ENCODE results near the gene URB2. TPM values are rescaled to one million over a fixed set of nuclear protein-coding genes. Genes with fewer than 3 reads are reported as not detected.
A peak's percentile ranks its signal among the peaks of the same experiment; 100 is the strongest.
"Not testable (repeated sequence)": the region's sequence is repeated elsewhere in the genome, so short reads cannot be mapped to it uniquely, and the experiment has no call there.

URB2 gene
- total RNA-seq = 10 to 100 TPM; 13.5 to 18.7 TPM

DNA sequence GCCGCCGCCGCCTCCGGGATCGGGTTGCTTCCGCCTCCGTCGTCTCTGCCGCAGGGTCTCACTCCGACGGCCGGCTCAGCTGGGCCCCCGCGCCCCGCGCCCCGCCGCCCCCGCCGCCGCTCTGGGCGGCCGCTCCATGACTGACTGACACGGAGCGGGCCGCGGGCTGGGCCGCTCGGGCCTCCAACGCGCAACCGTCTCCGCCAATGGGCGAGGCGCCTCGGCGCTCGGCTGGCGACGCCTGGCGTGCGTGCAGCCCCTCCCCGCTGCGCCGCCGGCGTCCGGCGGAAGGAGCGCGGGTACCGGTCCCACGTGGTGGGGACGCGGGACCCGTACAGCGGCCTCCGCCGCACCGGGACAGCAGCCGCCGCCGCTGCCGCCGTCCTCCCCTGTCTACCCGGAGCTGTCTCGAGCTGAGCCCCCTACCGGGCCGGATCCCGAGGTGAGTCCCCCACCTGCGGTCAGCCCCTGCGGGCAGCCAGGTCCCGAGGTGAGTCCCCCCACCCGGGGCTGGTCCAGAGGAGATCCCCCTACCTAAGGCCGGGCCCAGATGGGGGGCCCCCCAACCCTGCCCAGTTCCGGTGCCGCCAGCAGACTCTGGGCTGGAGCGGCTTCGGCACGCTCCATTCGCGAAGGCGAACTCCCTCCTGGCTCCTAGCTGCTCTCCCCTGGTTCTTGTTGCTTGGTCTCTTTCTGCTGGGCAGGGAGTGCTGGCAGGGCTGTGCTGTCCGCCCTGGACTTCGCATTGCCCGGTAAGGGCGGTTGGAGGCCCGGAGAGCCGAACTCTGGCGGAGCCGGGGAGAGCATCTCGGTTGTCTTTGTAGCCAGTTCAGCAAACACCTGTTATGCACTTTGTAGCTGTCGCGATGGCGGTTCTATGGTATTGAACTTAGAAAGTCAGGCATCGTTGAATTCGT is at the start of gene URB2, which contains the start of gene TAF5L:
Gene URB2 (plus strand): TSS at position 333 of the 917 bp plus-strand sequence. CDS start 1,387 bp downstream, outside the sequence.
Gene TAF5L (minus strand): TSS at position 208 of the 917 bp plus-strand sequence. CDS start 11,640 bp downstream, outside the sequence.
- H3K36me3 Mint-ChIP-seq = peaks cover 21% of the 10 kb centered on the region
- H3K27ac Mint-ChIP-seq = peak within 1 kb of the TSS; percentile 95
- no peaks in the 10 kb centered on the region for H3K9me3 Mint-ChIP-seq (ENCODE audit: low read depth)
- CTCF ChIA-PET = interaction anchor here (0.6 to 4.0 kb wide), 2 partner anchors 13 to 68 kb away, joined by 3 to 19 read pairs; partner anchors contain the start of gene ABCB10
- H3K4me3 Mint-ChIP-seq = peak within 1 kb of the TSS; percentile 96
- H3K27me3 Mint-ChIP-seq = no peaks in the 10 kb centered on the region
- ATAC-seq = peak; percentile 93
- peaks cover 46% of the 10 kb centered on the region for H3K4me1 Mint-ChIP-seq
- DNase-seq = peak; percentile 90

DNA sequence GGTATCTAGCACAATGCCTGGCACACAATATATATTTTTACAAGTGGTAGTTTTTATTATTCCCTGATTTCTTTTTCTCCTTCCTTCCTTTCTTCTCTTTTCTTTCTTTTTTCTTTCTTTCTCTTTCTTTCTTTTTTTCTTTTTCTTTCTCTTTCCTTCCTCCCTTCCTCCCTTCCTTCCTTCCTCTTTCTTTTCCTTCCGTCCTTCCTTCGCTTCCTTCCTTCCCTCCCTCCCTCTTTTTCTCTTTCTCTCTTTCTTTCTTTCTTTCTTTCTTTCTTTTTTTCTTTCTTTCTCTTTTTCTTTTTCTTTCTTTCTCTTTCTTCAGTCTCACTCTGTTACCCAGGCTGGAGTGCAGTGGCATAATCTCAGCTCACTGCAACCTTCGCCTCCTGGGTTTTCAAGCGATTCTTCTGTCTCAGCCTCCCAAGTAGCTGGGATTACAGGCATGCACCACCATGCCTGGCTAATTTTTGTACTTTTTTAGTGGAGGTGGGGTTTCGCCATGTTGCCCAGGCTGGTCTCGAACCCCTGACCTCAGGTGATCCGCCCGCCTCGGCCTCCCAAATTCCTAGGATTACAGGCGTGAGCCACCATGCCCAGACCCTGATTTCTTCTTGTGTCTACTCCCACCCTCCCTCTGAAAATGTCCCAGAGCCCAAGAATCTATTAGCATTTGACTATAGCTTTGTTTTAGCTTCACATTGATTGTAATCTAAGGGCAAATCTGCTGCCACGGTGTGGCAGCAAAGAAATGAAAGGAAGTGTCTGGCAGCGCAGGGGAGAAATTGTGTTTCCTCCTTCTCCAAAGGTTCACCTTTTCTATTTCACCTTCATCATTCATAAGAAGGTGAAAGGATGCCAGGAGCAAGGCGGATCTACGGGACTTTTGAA is 47.6 kb upstream of the URB2 start:
- Mint-ChIP-seq H3K36me3 (no peaks in the 10 kb centered on the region), H3K27ac (no peak overlapping the region), H3K4me1 (peaks cover 4% of the 10 kb centered on the region), H3K9me3 (ENCODE audit: low read depth) (no peaks in the 10 kb centered on the region), H3K4me3 (no peak overlapping the region), H3K27me3 (peaks cover 10% of the 10 kb centered on the region)
- DNase-seq (no peak), ATAC-seq (no peak)
- CTCF ChIA-PET = no interaction called here

DNA sequence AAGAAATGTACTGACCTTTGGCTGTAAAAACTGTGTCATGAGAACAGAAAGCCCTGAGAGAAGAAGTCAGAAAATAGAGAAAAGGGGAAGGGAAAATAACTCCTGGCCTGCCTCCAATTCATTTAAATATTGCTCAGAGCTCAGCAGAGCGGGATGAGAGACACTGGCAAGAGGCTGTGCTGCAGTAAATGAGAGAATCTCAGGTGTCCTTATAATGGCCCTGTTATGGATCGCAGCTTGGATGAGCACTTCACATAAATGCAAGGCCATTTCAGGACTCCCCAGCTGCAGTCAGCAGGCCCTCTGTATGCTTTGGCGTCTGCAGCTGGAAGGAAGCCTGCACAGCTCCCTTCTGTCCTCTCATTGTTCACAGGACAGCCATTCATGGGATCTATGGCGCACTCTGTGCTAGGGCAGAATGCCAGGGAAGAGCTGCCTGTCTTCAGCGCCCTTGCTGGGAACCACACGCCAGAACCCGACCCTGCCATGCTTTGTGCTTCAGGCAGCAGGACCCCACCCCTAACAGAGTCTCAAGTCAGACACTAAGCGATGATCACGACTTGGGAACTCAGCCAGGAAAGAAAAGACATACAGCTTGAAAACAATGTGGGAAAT is 46.9 kb upstream of the URB2 start:
- DNase-seq = no peak
- peaks cover 10% of the 10 kb centered on the region for H3K27me3 Mint-ChIP-seq
- peaks cover 4% of the 10 kb centered on the region for H3K4me1 Mint-ChIP-seq
- no peaks in the 10 kb centered on the region for H3K36me3 Mint-ChIP-seq
- no peak overlapping the region for H3K4me3 Mint-ChIP-seq
- ATAC-seq = no peak
- H3K27ac Mint-ChIP-seq = no peak overlapping the region
- no peaks in the 10 kb centered on the region for H3K9me3 Mint-ChIP-seq (ENCODE audit: low read depth)
- CTCF ChIA-PET = no interaction called here

DNA sequence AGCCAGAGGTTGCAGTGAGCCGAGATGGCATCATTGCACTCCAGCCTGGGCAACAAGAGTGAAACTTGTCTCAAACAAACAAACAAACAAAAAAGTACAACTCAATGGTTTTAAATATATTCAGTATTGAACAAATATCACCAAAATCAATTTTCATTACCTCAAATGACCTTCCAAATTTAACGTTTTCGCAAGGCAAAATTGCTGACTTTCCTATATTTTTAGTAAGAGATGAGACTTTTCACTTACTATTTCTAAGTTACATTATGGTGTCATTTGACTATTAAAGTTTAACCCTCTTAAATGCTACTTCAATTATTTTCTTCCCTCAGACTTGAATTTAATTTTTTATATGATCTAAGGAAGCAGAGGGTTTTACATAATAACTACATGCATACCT is 44.6 kb upstream of the URB2 start:
- CTCF ChIA-PET = interaction anchor here (0.6 kb wide), 1 partner anchor 1992 kb away, joined by 3 read pairs; no protein-coding TSS in a partner anchor
- peaks cover 10% of the 10 kb centered on the region for H3K27me3 Mint-ChIP-seq
- no peak overlapping the region for H3K4me3 Mint-ChIP-seq
- H3K27ac Mint-ChIP-seq = no peak overlapping the region
- ATAC-seq (no peak), DNase-seq (no peak)
- no peaks in the 10 kb centered on the region for H3K9me3 Mint-ChIP-seq (ENCODE audit: low read depth)
- no peaks in the 10 kb centered on the region for H3K36me3 Mint-ChIP-seq
- H3K4me1 Mint-ChIP-seq = peaks cover 4% of the 10 kb centered on the region

DNA sequence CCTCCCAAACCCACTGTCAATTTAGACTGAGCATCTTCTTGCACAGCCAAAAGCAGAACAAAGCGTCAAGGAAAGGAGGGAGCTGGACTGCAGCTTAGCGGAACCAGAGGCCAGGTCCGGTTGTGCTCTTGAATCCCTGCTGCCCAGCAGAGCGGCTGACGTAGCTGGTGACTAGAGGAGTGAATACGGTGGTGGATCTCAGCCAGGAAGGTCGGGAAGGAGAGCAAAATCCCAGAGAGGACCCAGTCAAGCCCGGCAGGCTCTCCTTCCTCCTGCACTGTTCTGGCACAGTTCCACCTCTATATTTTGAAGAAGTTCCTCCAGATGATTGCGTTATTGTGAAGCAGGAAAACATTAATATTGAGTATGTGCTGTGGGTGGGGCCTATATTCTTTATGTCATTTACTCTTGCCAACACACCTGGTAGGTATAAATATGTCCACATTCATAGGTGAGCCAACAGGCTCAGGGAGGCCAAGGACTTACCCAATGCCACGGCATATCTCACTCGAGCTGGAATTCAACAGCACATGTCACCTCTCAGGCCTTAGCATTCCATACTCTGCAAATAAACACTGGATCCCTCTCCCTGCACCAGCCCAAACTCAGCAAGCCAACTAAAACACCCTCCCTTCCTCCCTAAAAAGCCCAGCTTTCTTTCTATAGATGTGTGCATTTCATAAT is 43.9 kb upstream of the URB2 start:
- Mint-ChIP-seq H3K27me3 (peaks cover 8% of the 10 kb centered on the region), H3K36me3 (no peaks in the 10 kb centered on the region)
- CTCF ChIA-PET = interaction anchor here (1.0 kb wide), 1 partner anchor 23 kb away, joined by 3 read pairs; the partner anchor contains the start of gene ABCB10

DNA sequence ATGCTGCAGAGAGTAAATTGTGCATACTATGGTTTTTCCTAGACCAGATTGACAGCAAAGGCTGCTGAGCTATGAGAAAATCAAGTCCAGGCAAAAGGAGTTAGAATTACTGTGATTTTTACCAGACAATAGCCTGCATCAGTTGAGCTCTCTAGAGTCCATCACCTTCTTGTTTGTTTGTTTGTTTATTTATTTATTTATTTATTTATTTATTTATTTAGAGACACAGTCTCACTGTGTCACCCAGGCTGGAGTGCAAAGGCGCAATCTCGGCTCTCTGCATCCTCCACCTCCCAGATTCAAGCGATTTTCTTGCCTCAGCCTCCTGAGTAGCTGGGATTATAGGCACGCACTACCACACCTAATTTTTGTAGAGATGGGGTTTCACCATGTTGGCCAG is 43.3 kb upstream of the URB2 start:
- CTCF ChIA-PET = interaction anchor here (1.0 kb wide), 1 partner anchor 24 kb away, joined by 3 read pairs; the partner anchor contains the start of gene ABCB10
- H3K9me3 Mint-ChIP-seq (ENCODE audit: low read depth) = no peaks in the 10 kb centered on the region
- H3K27me3 Mint-ChIP-seq = peaks cover 8% of the 10 kb centered on the region
- DNase-seq (no peak), ATAC-seq (no peak)
- no peak overlapping the region for H3K4me3 Mint-ChIP-seq
- H3K36me3 Mint-ChIP-seq = no peaks in the 10 kb centered on the region
- H3K4me1 Mint-ChIP-seq = peaks cover 4% of the 10 kb centered on the region
- H3K27ac Mint-ChIP-seq = no peak overlapping the region

More for the DNA sequence above, 43.9 kb upstream of the URB2 start:
- Mint-ChIP-seq H3K4me3 (no peak overlapping the region), H3K27ac (no peak overlapping the region), H3K4me1 (peaks cover 4% of the 10 kb centered on the region), H3K9me3 (ENCODE audit: low read depth) (no peaks in the 10 kb centered on the region)
- DNase-seq (no peak), ATAC-seq (no peak)

DNA sequence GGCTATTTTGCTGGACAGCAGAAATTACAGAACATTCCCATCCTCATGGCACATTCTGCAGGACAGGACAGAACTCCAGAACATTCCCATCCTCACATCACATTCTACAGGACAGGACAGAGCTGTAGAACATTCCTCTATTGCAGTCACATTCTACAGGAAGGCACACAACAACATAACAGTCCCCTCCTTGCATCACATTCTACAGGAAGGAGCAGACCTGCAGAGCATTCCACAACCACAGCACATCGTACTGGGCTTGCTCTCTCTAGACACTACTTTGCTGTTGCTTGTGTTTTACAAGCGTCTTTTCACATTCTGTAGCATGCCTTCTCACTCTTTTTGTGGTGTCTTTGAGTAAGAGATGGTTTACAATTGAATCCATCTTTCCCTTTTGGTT is 40.7 kb upstream of the URB2 start:
- Mint-ChIP-seq H3K27me3 (no peaks in the 10 kb centered on the region), H3K27ac (no peak overlapping the region), H3K9me3 (ENCODE audit: low read depth) (no peaks in the 10 kb centered on the region), H3K4me1 (no peaks in the 10 kb centered on the region), H3K4me3 (no peak overlapping the region), H3K36me3 (no peaks in the 10 kb centered on the region)
- CTCF ChIA-PET = no interaction called here
- DNase-seq (no peak), ATAC-seq (no peak)

DNA sequence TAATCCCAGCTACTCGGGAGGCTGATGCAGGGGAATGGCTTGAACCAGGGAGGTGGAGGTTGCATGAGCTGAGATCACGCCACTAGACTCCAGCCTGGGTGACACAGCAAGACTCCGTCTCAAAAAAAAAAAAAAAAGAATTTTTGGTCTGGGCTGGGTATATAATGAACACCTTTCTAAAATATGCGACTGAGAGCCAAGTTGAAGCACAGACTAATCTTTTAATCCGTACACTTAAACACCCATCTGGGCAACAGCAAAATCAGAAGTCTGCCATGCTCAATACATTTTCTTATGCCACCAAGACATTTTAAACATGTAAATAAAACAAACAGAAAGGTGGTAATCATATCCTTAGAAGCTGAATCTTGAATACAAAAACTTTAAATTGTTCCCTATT is 35.9 kb upstream of the URB2 start:
- ATAC-seq (no peak), DNase-seq (no peak)
- Mint-ChIP-seq H3K36me3 (peaks cover 19% of the 10 kb centered on the region), H3K4me1 (no peaks in the 10 kb centered on the region), H3K27me3 (no peaks in the 10 kb centered on the region), H3K4me3 (no peak overlapping the region), H3K9me3 (ENCODE audit: low read depth) (no peaks in the 10 kb centered on the region), H3K27ac (no peak overlapping the region)
- CTCF ChIA-PET = interaction anchor here (1.3 kb wide), 1 partner anchor 71 kb away, joined by 6 read pairs; no protein-coding TSS in a partner anchor

DNA sequence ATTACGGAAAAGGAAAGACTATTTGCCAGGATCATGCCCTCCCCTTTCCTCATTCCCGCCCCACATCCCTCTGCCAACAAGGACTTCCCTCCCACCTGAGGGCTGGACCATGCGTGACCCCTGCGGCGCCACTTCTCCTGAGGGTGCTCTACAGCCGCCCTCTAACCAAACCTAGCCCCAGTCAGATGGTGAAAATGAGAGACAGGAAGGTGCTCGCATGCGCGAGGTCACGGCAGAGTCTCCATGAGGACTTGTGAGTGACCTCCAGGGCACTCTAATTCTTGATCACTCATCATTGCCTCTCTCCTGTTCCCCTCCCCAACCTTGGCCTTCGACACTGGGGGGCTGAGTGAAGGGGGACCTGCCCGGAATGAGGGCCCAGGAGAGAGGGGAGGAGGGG is 32.2 kb upstream of the URB2 start:
- H3K27ac Mint-ChIP-seq = no peak overlapping the region
- DNase-seq (no peak), ATAC-seq (no peak)
- no peaks in the 10 kb centered on the region for H3K9me3 Mint-ChIP-seq (ENCODE audit: low read depth)
- H3K27me3 Mint-ChIP-seq = no peaks in the 10 kb centered on the region
- no peak overlapping the region for H3K4me3 Mint-ChIP-seq
- CTCF ChIA-PET = no interaction called here
- H3K4me1 Mint-ChIP-seq = peaks cover 9% of the 10 kb centered on the region
- H3K36me3 Mint-ChIP-seq = peaks cover 29% of the 10 kb centered on the region

DNA sequence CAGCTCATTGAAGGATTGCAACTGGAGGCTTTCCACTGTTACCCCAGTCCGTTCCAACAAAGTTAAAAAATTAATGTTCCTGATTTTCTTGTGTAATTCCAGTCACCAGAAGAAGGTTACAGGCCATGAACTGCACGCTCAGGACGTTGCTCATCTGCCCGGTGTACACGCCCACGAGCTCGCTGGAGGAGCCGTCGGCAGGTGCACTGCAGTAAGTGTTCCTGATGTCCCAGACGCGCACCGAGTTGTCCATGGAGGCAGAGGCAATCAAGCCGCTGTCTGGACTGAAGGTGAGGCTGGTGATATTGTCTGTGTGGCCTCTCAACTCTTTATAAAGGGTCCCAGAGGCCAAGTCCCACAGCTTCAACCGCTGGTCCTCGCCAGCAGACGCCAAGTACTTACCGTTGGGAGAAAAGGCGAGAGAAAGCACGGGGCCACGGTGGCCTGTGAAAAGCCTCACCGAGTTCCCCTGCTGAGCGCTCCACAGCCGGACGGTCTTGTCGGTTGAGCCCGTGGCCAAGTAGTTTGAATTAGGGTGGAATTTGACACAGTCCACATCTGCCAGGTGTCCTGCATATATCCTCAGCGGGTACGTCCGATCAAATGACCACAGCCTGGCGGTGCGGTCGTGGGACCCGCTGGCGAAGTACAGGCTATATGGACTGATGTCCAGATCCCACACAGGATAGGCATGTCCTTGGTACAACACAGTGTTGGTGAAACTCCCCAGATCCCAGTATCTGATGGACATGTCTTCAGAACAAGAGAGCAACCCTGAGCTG is 31.6 kb upstream of the URB2 start:
- no peaks in the 10 kb centered on the region for H3K9me3 Mint-ChIP-seq (ENCODE audit: low read depth)
- H3K4me3 Mint-ChIP-seq = no peak overlapping the region
- peaks cover 9% of the 10 kb centered on the region for H3K4me1 Mint-ChIP-seq
- no peaks in the 10 kb centered on the region for H3K27me3 Mint-ChIP-seq
- DNase-seq (no peak), ATAC-seq (no peak)
- CTCF ChIA-PET = no interaction called here
- H3K36me3 Mint-ChIP-seq = peaks cover 34% of the 10 kb centered on the region
- H3K27ac Mint-ChIP-seq = no peak overlapping the region

DNA sequence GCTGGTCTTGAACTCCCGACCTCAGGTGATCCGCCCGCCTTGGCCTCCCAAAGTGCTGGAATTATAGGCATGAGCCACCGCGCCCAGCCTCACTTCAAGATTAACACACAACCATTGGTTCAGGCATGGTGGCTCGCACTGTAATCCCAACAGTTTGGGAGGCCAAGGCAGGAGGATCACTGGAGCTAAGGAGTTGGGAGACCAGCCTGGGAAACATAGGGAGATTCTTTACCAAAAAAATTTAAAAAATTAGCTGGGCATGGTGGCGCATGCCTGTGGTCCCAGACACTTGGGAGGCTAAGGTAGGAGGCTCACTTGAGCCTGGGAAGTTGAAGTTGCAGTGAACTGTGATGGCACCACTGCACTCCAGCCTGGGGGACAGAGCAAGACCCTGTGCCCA is 30.2 kb upstream of the URB2 start:
- H3K4me3 Mint-ChIP-seq; CTCF ChIA-PET; H3K27me3 Mint-ChIP-seq; DNase-seq; ATAC-seq; H3K9me3 Mint-ChIP-seq (ENCODE audit: low read depth); H3K27ac Mint-ChIP-seq: not testable (repeated sequence)
- H3K4me1 Mint-ChIP-seq = peaks cover 14% of the 10 kb centered on the region
- peaks cover 42% of the 10 kb centered on the region for H3K36me3 Mint-ChIP-seq

Measured in activated CD8-positive, alpha-beta memory T cell treated with anti-CD3 and anti-CD28 coated beads, Interleukin-2, amount 10 ng/mL, durations not matched to agents 7 days and 5 days (primary cell).